Measurements from ENCODE around the gene CCDC97. TPM values are rescaled to one million over a fixed set of nuclear protein-coding genes. Genes with fewer than 3 reads are reported as not detected.

The CCDC97 gene
- total RNA-seq, 1 experiment from 2014 or later = 31.4 TPM

- Mint-ChIP-seq H3K4me1 (peaks cover 58% of the 10 kb centered on the region), H3K27me3 (ENCODE audit: low read depth) (peaks cover 19% of the 10 kb centered on the region), H3K27ac (peak overlapping the region; percentile 62; the same call in 1 of the 2 replicates), H3K4me3 (no peak overlapping the region), H3K9me3 (no peaks in the 10 kb centered on the region), H3K36me3 (no peaks in the 10 kb centered on the region)
- DNase-seq (ENCODE audit: low spot score) (no peak), ATAC-seq (no peak)
- ChIA-PET CTCF (interaction anchor here (1.4 to 4.8 kb wide), 2 partner anchors 25 to 425 kb away, joined by 3 to 44 read pairs; partner anchors contain the start of gene TGFB1), POLR2A (no interaction called here)
- no peak for TF ChIP-seq ELF4 (CRISPR knock-in tag; IDR thresholded peaks at IDR 0.05; ENCODE audit: low read depth)
- no peak for TF ChIP-seq ETV6 (CRISPR knock-in tag; IDR thresholded peaks at IDR 0.05)
- TF ChIP-seq ZMAT4 (CRISPR knock-in tag; IDR thresholded peaks at IDR 0.05) = no peak
- TF ChIP-seq CTCF (IDR thresholded peaks at IDR 0.05) = no peak
- TF ChIP-seq MLX (CRISPR knock-in tag; IDR thresholded peaks at IDR 0.05) = no peak
- TF ChIP-seq NFE2L1 (CRISPR knock-in tag; IDR thresholded peaks at IDR 0.05) = no peak
- TF ChIP-seq ZNF396 (CRISPR knock-in tag; IDR thresholded peaks at IDR 0.05; ENCODE audit: borderline replicate concordance) = no peak
- no peak for TF ChIP-seq USF2 (CRISPR knock-in tag; IDR thresholded peaks at IDR 0.05)
- no peak for TF ChIP-seq SMAD3 (CRISPR knock-in tag; IDR thresholded peaks at IDR 0.05; ENCODE audit: borderline replicate concordance)
- no peak for TF ChIP-seq HMGXB4 (CRISPR knock-in tag; IDR thresholded peaks at IDR 0.05)
- TF ChIP-seq TEAD1 (CRISPR knock-in tag; IDR thresholded peaks at IDR 0.05) = no peak
- no peak for TF ChIP-seq FOXJ3 (CRISPR knock-in tag; IDR thresholded peaks at IDR 0.05; ENCODE audit: borderline replicate concordance)
Measured at GRCh38 chr19:41328842-41329225, 18.9 kb downstream of the CCDC97 start.

GRCh38 chr19:41330481-41330880 is 20.5 kb downstream of the CCDC97 start:
- Mint-ChIP-seq H3K36me3 (no peaks in the 10 kb centered on the region), H3K9me3 (no peaks in the 10 kb centered on the region), H3K4me1 (peaks cover 47% of the 10 kb centered on the region), H3K4me3 (peak overlapping the region; percentile 44), H3K27me3 (ENCODE audit: low read depth) (peaks cover 19% of the 10 kb centered on the region), H3K27ac (no peak overlapping the region)
- POLR2A ChIA-PET = no interaction called here
- DNase-seq (ENCODE audit: low spot score) (no peak), ATAC-seq (no peak)
- CTCF ChIA-PET = interaction anchor here (1.4 to 2.1 kb wide), 4 partner anchors 8 to 240 kb away, joined by 7 to 15 read pairs (median 10); partner anchors contain the start of gene TGFB1
- no peak for TF ChIP-seq ZMAT4 (CRISPR knock-in tag; IDR thresholded peaks at IDR 0.05)
- TF ChIP-seq E2F1 (CRISPR knock-in tag; IDR thresholded peaks at IDR 0.05) = no peak
